K562 (cell line): Measurements from ENCODE around the gene RNF167. TPM values are rescaled to one million over a fixed set of nuclear protein-coding genes. Genes with fewer than 3 reads are reported as not detected.

Source experiments
- ARID2 ChIP-seq: fragments of 450-650 bp; IDR thresholded peaks from 2 replicates; pipeline ENCODE4 v1.6.1; 2017; ENCODE audit warnings: antibody characterized with exemption, mild to moderate bottlenecking
- CBX8 ChIP-seq: fragments of 200-600 bp; sonication (generic); IDR thresholded peaks from 2 replicates; pipeline ENCODE4 v1.6.1; 2012; ENCODE audit warnings: borderline replicate concordance, mixed run types, low read depth, mild to moderate bottlenecking, moderate library complexity, mixed read lengths, low read length, control low read depth, inconsistent platforms; ENCODE audit not compliant: poor library complexity, severe bottlenecking; ENCODE audit errors: extremely low read depth
- ESRRA ChIP-seq: fragments of 450-650 bp; IDR thresholded peaks from 2 replicates; pipeline ENCODE4 v1.6.1; 2014; ENCODE audit warnings: low read depth, mild to moderate bottlenecking, moderate library complexity, borderline replicate concordance
- ESRRB ChIP-seq: fragments of 250-450 bp; sonication (Bioruptor Pico); IDR thresholded peaks from 2 replicates; pipeline ENCODE4 v1.5.0; 2020; ENCODE audit warnings: mild to moderate bottlenecking, moderate library complexity, borderline replicate concordance
- ETV5 ChIP-seq: sonication (generic); formaldehyde crosslinking; IDR thresholded peaks from 2 replicates; pipeline ENCODE4 v1.4.0; 2020; ENCODE audit warnings: low read depth, mild to moderate bottlenecking, missing genetic modification reagents
- FUS ChIP-seq: fragments of 200-400 bp; formaldehyde crosslinking; optimal IDR thresholded peaks from 2 replicates; pipeline ENCODE3; 2017; ENCODE audit warnings: low read depth, low read length
- GABPB1 ChIP-seq: sonication (generic); formaldehyde crosslinking; IDR thresholded peaks from 2 replicates; pipeline ENCODE4 v1.8.0; 2022; ENCODE audit warnings: mild to moderate bottlenecking, missing genetic modification reagents
- HDAC1 ChIP-seq, 2 experiments: fragments of 450-650 bp; IDR thresholded peaks; 2 replicates each; pipeline ENCODE4 v1.6.1; 2016 to 2017; ENCODE audit warnings: inconsistent platforms in 1 of 2, mild to moderate bottlenecking in 1 of 2, moderate library complexity in 1 of 2
- MAZ ChIP-seq, 2 experiments: fragments of 450-650 bp in 1 of 2; sonication (generic) in 1 of 2; formaldehyde crosslinking; IDR thresholded peaks in 1 of 2; conservative IDR thresholded peaks in 1 of 2; 2 replicates each; pipeline versions ENCODE4 v1.4.0 to v1.5.0; 2020; ENCODE audit warnings: mild to moderate bottlenecking in 1 of 2, missing genetic modification reagents in 1 of 2
- MEIS2 ChIP-seq: fragments of 450-650 bp; IDR thresholded peaks from 2 replicates; pipeline ENCODE4 v1.6.1; 2014; ENCODE audit warnings: mild to moderate bottlenecking; ENCODE audit not compliant: partially characterized antibody
- MTA2 ChIP-seq: fragments of 450-650 bp; IDR thresholded peaks from 2 replicates; pipeline ENCODE4 v1.6.1; 2016; ENCODE audit warnings: low read depth
- SETDB1 ChIP-seq: IDR thresholded peaks from one replicate; pipeline ENCODE4 v1.6.1; 2012; ENCODE audit warnings: low read length, control low read depth, inconsistent platforms
- SOX6 ChIP-seq: fragments of 450-650 bp; IDR thresholded peaks from 2 replicates; pipeline ENCODE4 v1.6.1; 2014; ENCODE audit warnings: mild to moderate bottlenecking
- SRF ChIP-seq, 2 experiments: fragments of 250-450, 450-650 bp in 1 of 2; sonication (Bioruptor Pico) in 1 of 2; sonication (generic) in 1 of 2; formaldehyde crosslinking; IDR thresholded peaks; 2 replicates each; pipeline versions ENCODE4 v1.5.0 to v1.5.1; 2020 to 2022; ENCODE audit warnings: mild to moderate bottlenecking in 1 of 2, missing genetic modification reagents in 1 of 2
- ZNF175 ChIP-seq: fragments of 200-800 bp; sonication (Bioruptor generic); IDR thresholded peaks from 2 replicates; pipeline ENCODE4 v1.6.1; 2016; ENCODE audit warnings: low read depth, mild to moderate bottlenecking, missing genetic modification characterization, missing compliant biosample characterization
- polyA plus RNA-seq, 8 experiments: library from polyadenylated mRNA; depleted of rRNA in 4 of 8; stranded (reverse) in 5 of 8; unstranded in 3 of 8; fragments of >200 nt; fragmentation: Nextera tagmentation in 2 of 8; fragmentation: Illumina TruSeq in 1 of 8; extraction: Ambion mirVana in 2 of 8; extraction: Trizol in 1 of 8; gene quantifications; 2 replicates each; pipeline versions ENCODE4 v1.2.1 to v1.2.3, GENCODE V29; 2011 to 2014; ENCODE audit warnings: inconsistent platforms in 1 of 8, missing spikeins in 1 of 8
- total RNA-seq, 7 experiments: library from RNA; depleted of rRNA in 6 of 7; stranded (reverse); fragments of >200 nt in 6 of 7; fragmentation: Illumina TruSeq in 2 of 7; extraction: Trizol in 2 of 7; gene quantifications; 2 replicates each; pipeline versions ENCODE4 v1.2.1 to v1.2.3, GENCODE V29; 2011 to 2021; ENCODE audit warnings: low replicate concordance in 1 of 7
- TF ChIP-seq, protein P1 (sequence below), 2 experiments: IDR thresholded peaks; 2 replicates each; pipeline ENCODE4 v1.6.1; 2011; ENCODE audit warnings: borderline replicate concordance in 1 of 2, control low read depth in 1 of 2, low read depth in 1 of 2, low read length in 1 of 2, mild to moderate bottlenecking in 1 of 2, mixed read lengths in 1 of 2, moderate library complexity in 1 of 2; ENCODE audit not compliant: insufficient read depth in 1 of 2, insufficient read length in 1 of 2, poor library complexity in 1 of 2, severe bottlenecking in 1 of 2; ENCODE audit errors: extremely low read depth in 1 of 2
- TF ChIP-seq, protein P2 (sequence below): fragments of 450-650 bp; IDR thresholded peaks from 2 replicates; pipeline ENCODE4 v1.6.1; 2016; ENCODE audit warnings: borderline replicate concordance
- TF ChIP-seq, protein P3 (sequence below), 2 experiments: fragments of 200-800 bp in 1 of 2; sonication (Bioruptor generic) in 1 of 2; sonication (generic) in 1 of 2; formaldehyde crosslinking in 1 of 2; IDR thresholded peaks in 1 of 2; conservative IDR thresholded peaks in 1 of 2; 2 replicates each; pipeline versions ENCODE4 v1.5.0 to v1.6.1; 2016 to 2020; ENCODE audit warnings: missing compliant biosample characterization in 1 of 2, missing genetic modification characterization in 1 of 2, missing genetic modification reagents in 1 of 2
- TF ChIP-seq, protein P4 (sequence below): sonication (generic); formaldehyde crosslinking; IDR thresholded peaks from 2 replicates; pipeline ENCODE4 v1.8.0; 2022; ENCODE audit warnings: mild to moderate bottlenecking, missing genetic modification reagents

Gene RNF167
- total and polyA plus RNA-seq, 9 of the 15 experiments (the other 6 are each of a cell fraction or from before 2014, with no cell fraction given): 16.5 to 143 (median 45.5) TPM

DNA sequence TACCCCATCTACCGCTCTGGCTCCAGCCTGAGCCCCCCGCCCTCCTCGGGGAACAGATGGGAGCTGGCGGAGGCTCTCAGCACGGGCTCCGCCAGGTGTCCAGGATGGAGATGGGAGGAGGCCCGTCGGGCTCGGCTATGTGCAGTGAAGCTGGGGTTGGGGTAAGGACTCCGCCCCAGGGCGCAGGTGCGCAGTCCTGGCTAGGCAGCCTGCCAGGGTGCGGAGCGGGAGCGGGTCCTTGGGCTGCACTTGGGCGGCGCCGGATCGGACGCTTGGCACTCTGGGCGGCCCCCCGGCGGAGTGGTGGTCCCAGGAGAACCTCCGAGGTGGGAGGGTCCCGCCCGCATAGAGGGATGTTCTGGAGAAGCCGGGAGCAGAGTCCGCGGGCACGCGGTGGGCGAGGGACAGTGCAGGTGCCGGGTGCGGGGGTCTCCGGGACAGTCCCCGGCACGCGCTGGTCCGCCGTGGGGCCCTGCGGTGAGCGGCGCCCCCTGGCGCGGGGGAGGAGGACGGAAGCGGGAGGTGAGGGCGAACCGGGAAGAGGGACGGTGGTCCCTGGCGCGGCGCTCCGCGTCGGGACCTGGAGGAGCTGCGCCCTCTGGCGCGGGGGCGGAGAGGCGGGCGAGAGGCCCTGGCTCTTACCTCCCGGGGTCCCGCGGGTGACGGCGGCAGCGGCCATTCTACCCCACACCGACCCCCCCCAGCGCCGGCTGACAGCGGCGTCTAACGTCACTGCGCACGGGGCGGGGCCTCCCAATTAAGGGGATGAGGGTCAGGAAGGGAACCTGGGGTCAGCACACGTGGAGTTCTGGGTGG lies 47.1 kb downstream of the RNF167 start, which contains the start of gene CAMTA2 (continued):
- TF ChIP-seq, protein P1, sequence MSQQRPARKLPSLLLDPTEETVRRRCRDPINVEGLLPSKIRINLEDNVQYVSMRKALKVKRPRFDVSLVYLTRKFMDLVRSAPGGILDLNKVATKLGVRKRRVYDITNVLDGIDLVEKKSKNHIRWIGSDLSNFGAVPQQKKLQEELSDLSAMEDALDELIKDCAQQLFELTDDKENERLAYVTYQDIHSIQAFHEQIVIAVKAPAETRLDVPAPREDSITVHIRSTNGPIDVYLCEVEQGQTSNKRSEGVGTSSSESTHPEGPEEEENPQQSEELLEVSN (IDR thresholded peaks at IDR 0.05; ENCODE audit: borderline replicate concordance in 1 of 2, extremely low read depth in 1 of 2, insufficient read depth in 1 of 2, insufficient read length in 1 of 2, low read depth in 1 of 2, low read length in 1 of 2, poor library complexity in 1 of 2, severe bottlenecking in 1 of 2): peak; percentile 8 to 66
- TF ChIP-seq ZNF175 (CRISPR knock-in tag): no peak
- peak; percentile 28 for TF ChIP-seq MEIS2
- TF ChIP-seq ESRRB (CRISPR knock-in tag): no peak
- TF ChIP-seq GABPB1 (CRISPR knock-in tag): peak; percentile 69
- TF ChIP-seq CBX8: no peak
- peak; percentile 27 for TF ChIP-seq FUS
- peak; percentile 82 to 92; a peak in 3 of 4 replicates for TF ChIP-seq MAZ (CRISPR knock-in tag; conservative IDR thresholded peaks at IDR 0.05 in 1 of 2, IDR thresholded peaks at IDR 0.05 in 1 of 2)
- TF ChIP-seq SRF (CRISPR knock-in tag; IDR thresholded peaks at IDR 0.05): peak in 1 of 2 experiments; percentile 85; a peak in 2 of 4 replicates
- TF ChIP-seq, protein P2, sequence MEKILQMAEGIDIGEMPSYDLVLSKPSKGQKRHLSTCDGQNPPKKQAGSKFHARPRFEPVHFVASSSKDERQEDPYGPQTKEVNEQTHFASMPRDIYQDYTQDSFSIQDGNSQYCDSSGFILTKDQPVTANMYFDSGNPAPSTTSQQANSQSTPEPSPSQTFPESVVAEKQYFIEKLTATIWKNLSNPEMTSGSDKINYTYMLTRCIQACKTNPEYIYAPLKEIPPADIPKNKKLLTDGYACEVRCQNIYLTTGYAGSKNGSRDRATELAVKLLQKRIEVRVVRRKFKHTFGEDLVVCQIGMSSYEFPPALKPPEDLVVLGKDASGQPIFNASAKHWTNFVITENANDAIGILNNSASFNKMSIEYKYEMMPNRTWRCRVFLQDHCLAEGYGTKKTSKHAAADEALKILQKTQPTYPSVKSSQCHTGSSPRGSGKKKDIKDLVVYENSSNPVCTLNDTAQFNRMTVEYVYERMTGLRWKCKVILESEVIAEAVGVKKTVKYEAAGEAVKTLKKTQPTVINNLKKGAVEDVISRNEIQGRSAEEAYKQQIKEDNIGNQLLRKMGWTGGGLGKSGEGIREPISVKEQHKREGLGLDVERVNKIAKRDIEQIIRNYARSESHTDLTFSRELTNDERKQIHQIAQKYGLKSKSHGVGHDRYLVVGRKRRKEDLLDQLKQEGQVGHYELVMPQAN: peak; percentile 58; the same call in 1 of the 2 replicates
- TF ChIP-seq SOX6: 0 out of 2 replicates have a peak, but pooled peaks have one; percentile 12
- TF ChIP-seq, protein P3, sequence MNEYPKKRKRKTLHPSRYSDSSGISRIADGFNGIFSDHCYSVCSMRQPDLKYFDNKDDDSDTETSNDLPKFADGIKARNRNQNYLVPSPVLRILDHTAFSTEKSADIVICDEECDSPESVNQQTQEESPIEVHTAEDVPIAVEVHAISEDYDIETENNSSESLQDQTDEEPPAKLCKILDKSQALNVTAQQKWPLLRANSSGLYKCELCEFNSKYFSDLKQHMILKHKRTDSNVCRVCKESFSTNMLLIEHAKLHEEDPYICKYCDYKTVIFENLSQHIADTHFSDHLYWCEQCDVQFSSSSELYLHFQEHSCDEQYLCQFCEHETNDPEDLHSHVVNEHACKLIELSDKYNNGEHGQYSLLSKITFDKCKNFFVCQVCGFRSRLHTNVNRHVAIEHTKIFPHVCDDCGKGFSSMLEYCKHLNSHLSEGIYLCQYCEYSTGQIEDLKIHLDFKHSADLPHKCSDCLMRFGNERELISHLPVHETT (CRISPR knock-in tag; conservative IDR thresholded peaks at IDR 0.05 in 1 of 2, IDR thresholded peaks at IDR 0.05 in 1 of 2): peak in 1 of 2 experiments; percentile 94; a peak in 2 of 4 replicates
- TF ChIP-seq ETV5: peak; percentile 68; the same call in 1 of the 2 replicates
- TF ChIP-seq, protein P4, sequence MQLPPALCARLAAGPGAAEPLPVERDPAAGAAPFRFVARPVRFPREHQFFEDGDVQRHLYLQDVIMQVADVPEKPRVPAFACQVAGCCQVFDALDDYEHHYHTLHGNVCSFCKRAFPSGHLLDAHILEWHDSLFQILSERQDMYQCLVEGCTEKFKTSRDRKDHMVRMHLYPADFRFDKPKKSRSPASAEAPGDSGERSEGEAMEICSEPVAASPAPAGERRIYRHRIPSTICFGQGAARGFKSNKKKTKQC (CRISPR knock-in tag): peak; percentile 70
- TF ChIP-seq HDAC1 (IDR thresholded peaks at IDR 0.05): peak in 1 of 2 experiments; percentile 74; a peak in 2 of 4 replicates
- TF ChIP-seq ARID2: peak; percentile 39; the same call in 1 of the 2 replicates
- TF ChIP-seq SETDB1: no peak
- TF ChIP-seq ESRRA: peak; percentile 86; the same call in 1 of the 2 replicates
- 0 out of 2 replicates have a peak, but pooled peaks have one; percentile 12 for TF ChIP-seq MTA2
